Mucosa of rectum (tissue), 2 donors: Measurements from ENCODE around the gene RMND5A.
"Not testable (repeated sequence)": the region's sequence is repeated elsewhere in the genome, so short reads cannot be mapped to it uniquely, and the experiment has no call there.

Experiments used
- H3K27ac ChIP-seq, 2 donors: one replicate each; pipeline ENCODE4 v1.7.0; 2013; ENCODE audit warnings: inconsistent platforms in 2 of 2, low read depth in 2 of 2, low read length in 2 of 2
- H3K27me3 ChIP-seq, 2 donors: one replicate each; pipeline ENCODE4 v1.7.0; 2013; ENCODE audit warnings: low read length in 2 of 2; ENCODE audit not compliant: control insufficient read depth in 2 of 2, insufficient read depth in 2 of 2
- H3K36me3 ChIP-seq, 2 donors: one replicate each; pipeline ENCODE4 v1.7.0; 2013; ENCODE audit warnings: low read length in 2 of 2; ENCODE audit not compliant: control insufficient read depth in 2 of 2, insufficient read depth in 2 of 2
- H3K4me1 ChIP-seq, 2 donors: one replicate each; pipeline ENCODE4 v1.7.0; 2013; ENCODE audit warnings: low read length in 2 of 2, mild to moderate bottlenecking in 1 of 2; ENCODE audit not compliant: control insufficient read depth in 2 of 2, insufficient read depth in 2 of 2
- H3K4me3 ChIP-seq, 2 donors: one replicate each; pipeline ENCODE4 v1.7.0; 2013; ENCODE audit warnings: low read length in 2 of 2
- H3K9ac ChIP-seq, 2 donors: one replicate each; pipeline ENCODE4 v1.7.0; 2013; ENCODE audit warnings: low read length in 2 of 2, low read depth in 1 of 2, mild to moderate bottlenecking in 1 of 2
- H3K9me3 ChIP-seq, 2 donors: one replicate each; pipeline ENCODE4 v1.7.0; 2013; ENCODE audit warnings: low read length in 2 of 2; ENCODE audit not compliant: control insufficient read depth in 2 of 2
- donor health status: healthy.
- donor health status: Normal muscosa, but diverticular disease.

RMND5A gene, protein sequence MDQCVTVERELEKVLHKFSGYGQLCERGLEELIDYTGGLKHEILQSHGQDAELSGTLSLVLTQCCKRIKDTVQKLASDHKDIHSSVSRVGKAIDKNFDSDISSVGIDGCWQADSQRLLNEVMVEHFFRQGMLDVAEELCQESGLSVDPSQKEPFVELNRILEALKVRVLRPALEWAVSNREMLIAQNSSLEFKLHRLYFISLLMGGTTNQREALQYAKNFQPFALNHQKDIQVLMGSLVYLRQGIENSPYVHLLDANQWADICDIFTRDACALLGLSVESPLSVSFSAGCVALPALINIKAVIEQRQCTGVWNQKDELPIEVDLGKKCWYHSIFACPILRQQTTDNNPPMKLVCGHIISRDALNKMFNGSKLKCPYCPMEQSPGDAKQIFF

DNA sequence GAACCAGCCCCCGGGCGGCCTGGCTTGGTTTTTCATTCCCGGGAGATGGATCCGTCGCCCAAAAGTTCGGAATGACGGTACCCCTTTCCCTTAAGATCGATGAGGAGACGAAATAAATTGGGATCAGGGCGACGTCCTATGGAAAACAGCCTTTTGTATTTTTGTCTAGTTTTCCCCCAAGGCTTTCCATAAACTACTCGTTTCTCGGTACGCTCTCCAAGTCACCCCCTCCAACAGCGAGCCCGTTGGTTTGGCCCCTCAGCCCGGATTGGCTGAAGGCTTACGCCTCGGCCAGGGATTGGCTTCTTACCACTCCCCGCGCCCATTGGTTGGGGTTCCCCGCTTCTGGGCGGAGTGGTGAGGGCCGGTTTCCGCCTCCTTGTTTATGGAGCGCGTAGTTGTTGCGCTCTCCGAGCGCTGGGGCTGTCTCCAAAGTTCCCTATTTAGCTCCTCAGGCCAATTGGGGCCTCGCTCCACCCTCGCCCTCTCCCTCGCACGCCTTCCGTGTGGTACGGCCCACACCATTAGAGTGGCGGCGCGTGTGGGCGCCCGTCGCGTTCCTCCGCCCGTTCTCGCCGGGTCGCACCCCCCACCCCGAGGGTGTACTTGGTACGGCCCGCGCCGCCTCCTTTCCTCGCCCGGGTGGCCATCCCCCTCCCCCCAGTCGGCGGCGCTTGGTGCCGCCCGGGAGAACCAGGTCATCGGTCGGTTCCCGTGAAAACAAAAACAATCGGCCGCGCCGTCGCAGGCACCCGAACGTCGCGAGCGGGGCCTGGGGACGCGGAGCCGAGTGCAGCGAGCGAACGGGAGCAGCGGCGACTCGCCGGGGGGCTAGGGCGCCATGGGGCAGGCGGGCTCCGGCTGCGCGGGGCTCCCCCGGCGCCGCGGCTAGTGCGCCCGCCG is at the start of gene RMND5A:
RMND5A (plus strand) TSS at position 655 of the 903 bp plus-strand sequence. CDS start 377 bp downstream, outside the sequence.
- H3K27me3 ChIP-seq = not testable (repeated sequence)

DNA sequence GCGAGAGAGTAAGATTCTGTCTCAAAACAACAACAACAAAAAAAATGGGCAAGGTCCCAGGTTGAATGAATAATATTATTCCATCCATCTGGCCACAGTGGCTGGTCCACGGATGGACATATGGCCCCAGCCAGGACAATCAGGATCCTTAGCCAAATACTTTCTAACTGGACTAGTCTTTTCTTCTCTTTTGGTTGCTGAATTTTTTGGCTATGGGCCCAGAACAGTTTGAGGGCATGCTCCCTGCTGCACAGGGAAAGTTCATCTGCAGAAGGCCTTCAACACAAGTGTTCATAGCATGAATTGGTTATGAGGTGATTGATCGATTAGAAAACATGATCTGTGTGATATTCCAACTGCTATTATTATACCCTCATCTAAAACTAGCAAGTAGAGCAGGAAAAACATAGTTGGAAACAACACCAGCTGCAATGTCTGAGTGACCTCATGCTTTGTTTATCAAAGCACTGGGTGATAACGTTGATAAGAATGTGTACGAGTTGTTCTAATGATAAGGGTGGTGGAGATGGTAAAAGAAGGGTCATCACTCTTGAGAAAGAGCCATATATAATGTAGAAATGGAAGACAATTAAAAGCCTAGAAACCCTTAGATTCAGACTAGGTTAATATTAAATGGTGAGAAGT is 48.6 kb upstream of the RMND5A start:
- Histone ChIP-seq H3K9ac (no peak overlapping the region), H3K27me3 (no peaks in the 10 kb centered on the region), H3K27ac (peak overlapping the region in 1 of 2 donors; percentile 8)

More for the DNA sequence above, at the start of gene RMND5A:
- H3K36me3 ChIP-seq, H3K4me1 ChIP-seq, H3K9me3 ChIP-seq: not testable (repeated sequence)
- Histone ChIP-seq H3K27ac (peak within 1 kb of the TSS; percentile 80), H3K4me3 (peak within 1 kb of the TSS; percentile 72 to 77), H3K9ac (peak within 1 kb of the TSS; percentile 63 to 81)

DNA sequence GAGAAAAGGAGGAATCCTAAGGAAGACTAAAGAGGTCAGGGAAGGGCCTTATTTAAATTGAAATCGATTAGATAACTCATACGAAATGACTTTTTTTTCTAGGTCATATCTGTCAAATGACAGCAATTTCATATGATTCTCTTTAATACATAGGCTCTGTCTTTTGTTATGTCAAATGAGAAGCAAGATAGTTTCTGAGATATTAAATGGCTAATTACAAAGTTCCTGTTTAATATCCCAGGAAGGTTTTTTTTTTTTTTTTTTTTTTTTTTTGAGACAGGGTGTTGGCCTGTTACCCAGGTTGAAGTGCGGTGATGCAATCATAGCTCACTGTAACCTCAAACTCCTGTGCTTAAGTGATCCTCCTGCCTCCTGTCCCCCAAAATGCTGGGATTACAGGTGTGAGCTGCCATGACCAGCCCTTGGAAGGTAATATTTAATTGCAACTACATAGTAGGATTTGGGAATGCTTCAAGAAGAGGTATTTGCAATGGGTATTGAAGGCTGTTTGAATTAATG is 48.0 kb upstream of the RMND5A start:
- Histone ChIP-seq H3K9me3 (no peaks in the 10 kb centered on the region), H3K4me1 (peaks cover 3 to 11% of the 10 kb centered on the region in 2 donors), H3K4me3 (no peak overlapping the region), H3K27ac (no peak overlapping the region), H3K36me3 (no peaks in the 10 kb centered on the region), H3K27me3 (no peaks in the 10 kb centered on the region), H3K9ac (no peak overlapping the region)

More for the DNA sequence above, 48.6 kb upstream of the RMND5A start:
- Histone ChIP-seq H3K36me3 (no peaks in the 10 kb centered on the region), H3K4me3 (no peak overlapping the region), H3K9me3 (no peaks in the 10 kb centered on the region), H3K4me1 (peaks cover 3 to 11% of the 10 kb centered on the region in 2 donors)

DNA sequence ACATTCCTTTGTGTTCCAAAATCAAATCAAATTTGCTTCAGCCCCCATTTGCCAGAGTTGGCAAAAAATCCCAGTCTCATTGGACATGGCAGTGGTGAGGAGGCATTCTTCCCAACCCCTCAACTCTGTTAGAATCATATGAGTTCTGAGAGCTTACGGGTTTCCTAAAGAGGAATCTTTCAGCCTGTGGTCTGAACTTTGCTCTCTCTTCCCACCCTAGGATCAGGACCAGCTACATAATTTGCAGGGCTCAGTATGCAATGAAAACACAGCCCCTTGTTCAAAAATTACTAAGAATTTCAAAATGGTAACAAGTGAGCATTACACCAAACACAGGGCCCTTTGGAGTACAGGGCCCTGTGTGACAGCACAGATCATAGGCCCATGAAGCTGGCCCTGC is 47.1 kb upstream of the RMND5A start:
- peaks cover 3 to 11% of the 10 kb centered on the region in 2 donors for H3K4me1 ChIP-seq
- no peak overlapping the region for H3K4me3 ChIP-seq
- no peaks in the 10 kb centered on the region for H3K27me3 ChIP-seq
- H3K27ac ChIP-seq = no peak overlapping the region
- no peak overlapping the region for H3K9ac ChIP-seq
- no peaks in the 10 kb centered on the region for H3K36me3 ChIP-seq
- H3K9me3 ChIP-seq = no peaks in the 10 kb centered on the region

- H3K4me3 ChIP-seq = no peak overlapping the region
- H3K4me1 ChIP-seq = peaks cover 3 to 11% of the 10 kb centered on the region in 2 donors
- no peak overlapping the region for H3K27ac ChIP-seq
Measured at GRCh38 chr2:86673986-86674670, 46.0 kb upstream of the RMND5A start.

GRCh38 chr2:86675104-86675503 is 45.0 kb upstream of the RMND5A start:
- Histone ChIP-seq H3K9me3 (no peaks in the 10 kb centered on the region), H3K4me1 (peaks cover 3 to 11% of the 10 kb centered on the region in 2 donors), H3K27ac (no peak overlapping the region), H3K36me3 (no peaks in the 10 kb centered on the region), H3K27me3 (no peaks in the 10 kb centered on the region), H3K9ac (no peak overlapping the region), H3K4me3 (no peak overlapping the region)

More at GRCh38 chr2:86673986-86674670, 46.0 kb upstream of the RMND5A start:
- Histone ChIP-seq H3K27me3 (no peaks in the 10 kb centered on the region), H3K9me3 (no peaks in the 10 kb centered on the region), H3K36me3 (no peaks in the 10 kb centered on the region), H3K9ac (no peak overlapping the region)

DNA sequence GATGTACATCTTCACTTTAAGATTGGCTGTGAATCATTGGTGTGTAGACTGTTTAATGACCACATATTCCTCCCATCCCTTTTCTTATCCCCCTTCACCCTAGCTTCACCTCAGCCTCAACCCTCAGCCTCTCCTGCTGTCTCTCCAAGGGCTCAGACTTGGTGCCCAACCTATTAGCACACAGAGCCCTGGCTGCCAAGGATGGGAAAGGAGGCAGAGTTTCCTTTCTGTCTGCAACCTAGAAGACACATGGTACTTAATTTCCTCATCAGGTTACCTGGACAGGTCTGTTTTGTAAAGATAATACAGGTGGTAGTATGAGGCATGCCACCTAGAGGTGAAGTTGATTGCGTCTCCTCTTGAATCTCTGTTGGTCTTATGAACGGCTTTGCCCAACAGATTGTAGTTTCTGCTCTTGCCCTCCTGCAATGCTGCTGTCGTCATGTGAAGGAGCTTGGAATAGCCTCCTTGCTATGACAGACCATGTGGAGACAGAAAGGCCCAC is 44.5 kb upstream of the RMND5A start:
- Histone ChIP-seq H3K27me3 (no peaks in the 10 kb centered on the region), H3K4me3 (no peak overlapping the region), H3K36me3 (no peaks in the 10 kb centered on the region), H3K9me3 (no peaks in the 10 kb centered on the region), H3K27ac (no peak overlapping the region), H3K4me1 (peaks cover 3 to 11% of the 10 kb centered on the region in 2 donors), H3K9ac (no peak overlapping the region)

DNA sequence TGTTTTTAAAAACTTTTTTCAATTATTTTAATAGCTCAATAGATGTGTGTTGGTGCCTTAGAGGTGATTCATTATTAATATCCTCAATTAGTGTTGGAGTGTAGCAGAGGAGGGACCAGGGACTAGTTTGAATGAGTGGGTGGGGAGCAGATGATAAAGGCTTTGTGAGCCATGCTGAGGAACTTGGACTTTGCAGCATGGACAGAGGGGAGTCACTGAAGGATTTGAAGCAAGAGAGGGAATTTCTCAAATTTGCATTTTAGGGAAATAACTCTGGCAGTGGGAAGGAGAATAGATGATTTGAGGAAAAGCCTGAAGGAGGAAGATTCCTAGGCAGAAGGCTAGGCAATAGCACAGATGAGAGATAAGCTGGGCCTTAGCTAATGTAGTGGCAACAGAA is 42.3 kb upstream of the RMND5A start:
- Histone ChIP-seq H3K4me1 (no peaks in the 10 kb centered on the region), H3K36me3 (no peaks in the 10 kb centered on the region), H3K9ac (no peak overlapping the region), H3K9me3 (no peaks in the 10 kb centered on the region), H3K4me3 (no peak overlapping the region), H3K27me3 (no peaks in the 10 kb centered on the region), H3K27ac (no peak overlapping the region)

DNA sequence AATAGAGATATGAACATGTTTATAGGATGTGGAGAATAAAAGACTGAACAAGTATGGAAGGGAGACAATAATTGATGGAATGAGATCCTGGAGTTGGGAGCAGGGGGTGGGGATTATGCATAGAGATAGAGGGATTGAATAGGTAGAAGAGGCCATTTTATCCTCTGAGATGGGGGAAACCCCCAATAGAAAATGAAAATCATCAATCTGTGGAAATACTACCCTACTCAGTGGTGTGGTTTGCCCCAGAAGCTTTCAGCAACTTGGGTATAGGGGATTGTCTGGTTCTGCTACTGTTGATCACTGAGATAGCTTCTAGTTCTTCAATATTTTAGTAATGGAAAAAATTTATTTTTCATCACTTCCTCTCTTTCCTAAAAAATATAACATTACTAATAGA is 41.1 kb upstream of the RMND5A start:
- no peak overlapping the region for H3K4me3 ChIP-seq
- no peaks in the 10 kb centered on the region for H3K9me3 ChIP-seq
- no peak overlapping the region for H3K9ac ChIP-seq
- no peaks in the 10 kb centered on the region for H3K27me3 ChIP-seq
- H3K36me3 ChIP-seq = no peaks in the 10 kb centered on the region
- H3K4me1 ChIP-seq = no peaks in the 10 kb centered on the region
- no peak overlapping the region for H3K27ac ChIP-seq
